KMS-11 (cell line): ENCODE results near the gene MLX.
"Not testable (repeated sequence)": the region's sequence is repeated elsewhere in the genome, so short reads cannot be mapped to it uniquely, and the experiment has no call there.

Experiments used
- H2AFZ ChIP-seq: fragments of 200-600 bp; sonication (generic); 2 replicates; pipeline ENCODE4 v1.6.1; 2016; ENCODE audit warnings: antibody characterized with exemption, mixed run types, low read depth
- H3K27ac ChIP-seq: fragments of 200-600 bp; sonication (generic); 2 replicates; pipeline ENCODE4 v1.6.1; 2016; ENCODE audit warnings: mild to moderate bottlenecking, mixed run types
- H3K27me3 ChIP-seq: fragments of 200-600 bp; sonication (generic); 2 replicates; pipeline ENCODE4 v1.6.1; 2017; ENCODE audit warnings: mild to moderate bottlenecking, low read depth, mixed run types, moderate library complexity; ENCODE audit not compliant: insufficient read depth
- H3K36me3 ChIP-seq: fragments of 200-600 bp; sonication (generic); 2 replicates; pipeline ENCODE4 v1.6.1; 2017; ENCODE audit warnings: mild to moderate bottlenecking, mixed run types; ENCODE audit not compliant: insufficient read depth
- H3K4me1 ChIP-seq: fragments of 200-600 bp; sonication (generic); 2 replicates; pipeline ENCODE4 v1.6.1; 2016; ENCODE audit warnings: mild to moderate bottlenecking, low read depth, mixed run types; ENCODE audit not compliant: poor library complexity, severe bottlenecking
- H3K4me2 ChIP-seq: fragments of 200-600 bp; sonication (generic); 2 replicates; pipeline ENCODE4 v1.7.0; 2016; ENCODE audit warnings: mild to moderate bottlenecking, mixed run types
- H3K4me3 ChIP-seq: fragments of 200-600 bp; sonication (generic); IDR thresholded peaks from 2 replicates; pipeline ENCODE4 v1.6.1; 2017; ENCODE audit warnings: low read depth, low read length, mixed read lengths; ENCODE audit not compliant: insufficient read depth
- H3K79me2 ChIP-seq: fragments of 200-600 bp; sonication (generic); 2 replicates; pipeline ENCODE4 v1.6.1; 2016; ENCODE audit warnings: low read depth, mixed run types; ENCODE audit not compliant: insufficient read depth
- H3K9ac ChIP-seq: fragments of 200-600 bp; sonication (generic); 2 replicates; pipeline ENCODE4 v1.6.1; 2016; ENCODE audit warnings: mild to moderate bottlenecking, mixed run types
- H4K20me1 ChIP-seq: fragments of 200-600 bp; sonication (generic); 2 replicates; pipeline ENCODE4 v1.6.1; 2016; ENCODE audit warnings: mild to moderate bottlenecking, mixed run types; ENCODE audit not compliant: insufficient read depth
- TF ChIP-seq, protein P1 (sequence below): fragments of 200-600 bp; sonication (generic); conservative IDR thresholded peaks from 2 replicates; pipeline ENCODE4 v1.6.1; 2017; ENCODE audit warnings: low read depth, mild to moderate bottlenecking, antibody characterized with exemption, low read length, moderate library complexity, mixed read lengths

MLX gene

DNA sequence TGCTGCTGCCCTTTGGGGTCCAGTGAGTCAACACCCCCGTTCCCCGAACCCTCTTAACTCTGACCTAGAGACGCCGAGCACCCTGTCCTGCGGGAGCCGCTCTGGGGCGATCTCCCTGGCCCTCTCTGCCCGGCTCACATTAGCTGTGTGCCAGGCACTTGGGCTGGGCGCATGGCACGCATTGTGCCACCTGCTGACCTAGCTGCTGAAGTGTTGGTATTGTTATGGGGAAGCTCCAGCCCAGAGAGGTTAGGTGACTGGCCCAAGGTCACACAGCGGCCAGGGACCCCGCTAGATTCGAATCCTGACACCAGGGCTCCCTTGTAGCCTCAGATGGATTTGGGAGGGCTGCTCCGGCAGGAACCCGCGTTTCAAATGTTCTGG, 13.0 kb upstream of the MLX start:
- Histone ChIP-seq H3K4me3 (no peak overlapping the region), H3K9ac (no peak overlapping the region), H3K27me3 (peaks cover 5% of the 10 kb centered on the region), H3K4me1 (peaks cover 19% of the 10 kb centered on the region), H3K79me2 (no peaks in the 10 kb centered on the region), H3K27ac (no peak overlapping the region), H3K36me3 (no peaks in the 10 kb centered on the region), H2AFZ (peak overlapping the region; percentile 85; the same call in 1 of the 2 replicates), H3K4me2 (peak overlapping the region; percentile 69), H4K20me1 (no peaks in the 10 kb centered on the region)
- TF ChIP-seq, protein P1, sequence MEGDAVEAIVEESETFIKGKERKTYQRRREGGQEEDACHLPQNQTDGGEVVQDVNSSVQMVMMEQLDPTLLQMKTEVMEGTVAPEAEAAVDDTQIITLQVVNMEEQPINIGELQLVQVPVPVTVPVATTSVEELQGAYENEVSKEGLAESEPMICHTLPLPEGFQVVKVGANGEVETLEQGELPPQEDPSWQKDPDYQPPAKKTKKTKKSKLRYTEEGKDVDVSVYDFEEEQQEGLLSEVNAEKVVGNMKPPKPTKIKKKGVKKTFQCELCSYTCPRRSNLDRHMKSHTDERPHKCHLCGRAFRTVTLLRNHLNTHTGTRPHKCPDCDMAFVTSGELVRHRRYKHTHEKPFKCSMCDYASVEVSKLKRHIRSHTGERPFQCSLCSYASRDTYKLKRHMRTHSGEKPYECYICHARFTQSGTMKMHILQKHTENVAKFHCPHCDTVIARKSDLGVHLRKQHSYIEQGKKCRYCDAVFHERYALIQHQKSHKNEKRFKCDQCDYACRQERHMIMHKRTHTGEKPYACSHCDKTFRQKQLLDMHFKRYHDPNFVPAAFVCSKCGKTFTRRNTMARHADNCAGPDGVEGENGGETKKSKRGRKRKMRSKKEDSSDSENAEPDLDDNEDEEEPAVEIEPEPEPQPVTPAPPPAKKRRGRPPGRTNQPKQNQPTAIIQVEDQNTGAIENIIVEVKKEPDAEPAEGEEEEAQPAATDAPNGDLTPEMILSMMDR, result no peak

DNA sequence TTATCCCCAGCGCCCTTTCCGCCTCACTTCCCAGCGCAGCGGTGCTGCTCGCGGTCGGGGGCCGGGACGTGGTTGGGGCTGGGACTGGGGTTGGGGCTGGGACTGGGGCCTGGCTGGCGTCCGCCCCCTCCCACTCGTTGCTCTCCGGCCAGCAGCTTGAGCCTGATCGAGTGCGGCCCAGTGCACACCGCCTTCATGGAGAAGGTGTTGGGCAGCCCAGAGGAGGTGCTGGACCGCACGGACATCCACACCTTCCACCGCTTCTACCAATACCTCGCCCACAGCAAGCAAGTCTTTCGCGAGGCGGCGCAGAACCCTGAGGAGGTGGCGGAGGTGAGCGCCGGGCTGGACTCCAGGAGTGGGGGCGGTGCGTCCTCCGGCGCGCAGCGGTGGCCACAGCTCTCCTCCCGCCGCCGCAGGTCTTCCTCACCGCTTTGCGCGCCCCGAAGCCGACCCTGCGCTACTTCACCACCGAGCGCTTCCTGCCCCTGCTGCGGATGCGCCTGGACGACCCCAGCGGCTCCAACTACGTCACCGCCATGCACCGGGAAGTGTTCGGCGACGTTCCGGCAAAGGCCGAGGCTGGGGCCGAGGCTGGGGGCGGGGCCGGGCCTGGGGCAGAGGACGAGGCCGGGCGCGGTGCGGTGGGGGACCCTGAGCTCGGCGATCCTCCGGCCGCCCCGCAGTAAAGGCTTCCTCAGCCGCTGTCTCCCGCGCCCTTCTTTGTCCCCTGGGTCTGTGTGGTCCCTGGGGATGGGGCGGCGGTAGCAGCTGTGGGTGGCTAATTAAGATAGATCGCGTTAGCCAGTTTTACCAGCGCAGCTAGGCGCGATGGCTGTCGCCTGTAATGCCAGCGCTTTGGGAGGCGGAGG, 12.4 kb upstream of the MLX start:
- TF ChIP-seq, protein P1, result no peak
- no peak overlapping the region for H3K27ac ChIP-seq

DNA sequence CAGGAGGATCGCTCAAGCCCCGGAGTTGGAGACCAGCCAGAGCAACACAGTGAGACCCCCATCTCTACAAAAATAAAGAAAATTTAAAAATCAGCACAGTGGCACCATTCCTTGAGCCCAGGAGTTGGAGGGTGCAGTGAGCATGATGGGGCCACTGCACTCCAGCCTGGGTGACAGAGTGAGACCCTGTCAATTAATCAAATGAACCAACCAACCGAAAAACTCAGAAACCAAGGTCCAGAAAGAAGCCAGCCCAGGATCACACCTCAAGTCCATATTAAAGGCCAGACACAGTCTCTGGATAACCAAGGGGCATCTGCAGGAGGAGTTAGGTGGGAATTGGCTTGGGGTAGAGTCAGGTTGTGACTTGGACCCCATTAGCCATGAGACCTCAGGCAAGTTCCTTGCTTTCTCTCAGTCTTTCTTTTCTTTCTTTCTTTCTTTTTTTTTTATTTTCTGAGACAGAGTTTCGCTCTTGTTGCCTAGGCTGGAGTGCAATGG, 11.7 kb upstream of the MLX start:
- H3K4me2 ChIP-seq, result peak overlapping the region; percentile 69
- no peak overlapping the region for H3K27ac ChIP-seq
- no peaks in the 10 kb centered on the region; the same call in 1 of the 2 replicates for H3K27me3 ChIP-seq
- no peaks in the 10 kb centered on the region for H4K20me1 ChIP-seq
- no peaks in the 10 kb centered on the region for H3K36me3 ChIP-seq
- TF ChIP-seq, protein P1, result no peak
- peak overlapping the region; percentile 40; the same call in 1 of the 2 replicates for H3K9ac ChIP-seq
- peak overlapping the region; percentile 85 for H2AFZ ChIP-seq
- H3K79me2 ChIP-seq, result no peaks in the 10 kb centered on the region
- H3K4me3 ChIP-seq, result no peak overlapping the region
- peaks cover 21% of the 10 kb centered on the region for H3K4me1 ChIP-seq

More for the DNA sequence above, 12.4 kb upstream of the MLX start:
- H4K20me1 ChIP-seq, result no peaks in the 10 kb centered on the region
- peak overlapping the region; percentile 69 for H3K4me2 ChIP-seq
- peaks cover 17% of the 10 kb centered on the region for H3K4me1 ChIP-seq
- no peaks in the 10 kb centered on the region; the same call in 1 of the 2 replicates for H3K27me3 ChIP-seq
- H3K4me3 ChIP-seq, result no peak overlapping the region
- peak overlapping the region; percentile 40; the same call in 1 of the 2 replicates for H3K9ac ChIP-seq
- no peaks in the 10 kb centered on the region for H3K79me2 ChIP-seq
- no peaks in the 10 kb centered on the region for H3K36me3 ChIP-seq
- H2AFZ ChIP-seq, result peak overlapping the region; percentile 85

DNA sequence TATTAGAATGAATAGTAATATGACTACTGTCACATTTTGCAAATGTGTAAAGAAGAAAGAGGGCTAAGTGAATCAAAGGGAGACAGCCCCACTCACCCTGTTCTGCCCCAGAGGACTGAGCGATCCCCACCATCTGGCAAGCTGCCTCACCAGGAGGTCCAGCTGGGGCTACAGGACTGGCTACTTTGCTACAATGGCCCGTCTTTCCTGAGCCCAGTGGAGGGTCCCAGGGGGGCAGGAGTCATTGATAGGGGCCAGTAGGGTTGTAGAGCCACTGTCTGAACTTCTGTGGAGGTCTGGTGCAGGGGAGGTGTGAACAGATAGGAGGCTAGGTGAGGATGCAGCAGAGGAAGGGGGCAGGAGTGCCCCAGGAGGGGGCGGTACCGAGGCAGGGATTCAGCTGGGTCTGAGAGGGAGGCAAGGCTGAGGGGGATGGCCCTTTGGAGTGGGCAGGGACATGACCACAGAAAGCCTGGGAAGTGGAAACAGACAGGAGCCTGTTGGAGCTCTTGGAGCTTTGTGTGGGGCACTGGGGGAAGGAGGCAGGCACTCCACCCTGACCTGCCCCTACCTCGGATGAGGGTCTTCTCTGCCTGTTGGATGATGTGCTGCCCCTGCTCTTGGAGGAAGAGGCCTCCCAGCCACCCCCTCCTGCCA, 10.8 kb upstream of the MLX start:
- not testable (repeated sequence) for H4K20me1 ChIP-seq, H3K9ac ChIP-seq, H3K27ac ChIP-seq, H3K27me3 ChIP-seq, H2AFZ ChIP-seq, H3K4me3 ChIP-seq, H3K79me2 ChIP-seq, H3K36me3 ChIP-seq
- Histone ChIP-seq H3K4me2 (peak overlapping the region; percentile 69; the same call in 1 of the 2 replicates), H3K4me1 (peaks cover 22% of the 10 kb centered on the region)
